ENCODE measurements around the gene RAB37.
A peak's percentile ranks its signal among the peaks of the same experiment; 100 is the strongest.

Gene RAB37

DNA sequence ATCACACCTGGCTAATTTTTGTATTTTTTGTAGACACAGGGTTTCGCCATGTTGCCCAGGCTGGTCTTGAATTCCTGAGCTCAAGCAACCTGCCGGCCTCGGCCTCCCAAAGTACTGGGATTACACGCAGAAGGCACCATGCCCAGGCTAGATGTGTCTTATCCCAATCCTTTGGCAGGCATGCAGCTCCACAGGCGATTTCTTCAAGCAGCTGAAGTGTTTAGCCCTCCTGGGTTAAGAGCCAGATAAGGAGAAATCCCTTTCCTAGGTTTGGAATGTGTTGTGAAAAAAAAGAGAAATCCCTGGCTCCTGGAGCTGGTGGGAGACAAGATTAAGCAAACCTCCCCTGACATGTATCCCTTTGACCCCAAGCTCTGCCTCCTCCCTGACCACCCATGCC is 9.3 kb downstream of the RAB37 start:
- DNase-seq, result no peak

DNA sequence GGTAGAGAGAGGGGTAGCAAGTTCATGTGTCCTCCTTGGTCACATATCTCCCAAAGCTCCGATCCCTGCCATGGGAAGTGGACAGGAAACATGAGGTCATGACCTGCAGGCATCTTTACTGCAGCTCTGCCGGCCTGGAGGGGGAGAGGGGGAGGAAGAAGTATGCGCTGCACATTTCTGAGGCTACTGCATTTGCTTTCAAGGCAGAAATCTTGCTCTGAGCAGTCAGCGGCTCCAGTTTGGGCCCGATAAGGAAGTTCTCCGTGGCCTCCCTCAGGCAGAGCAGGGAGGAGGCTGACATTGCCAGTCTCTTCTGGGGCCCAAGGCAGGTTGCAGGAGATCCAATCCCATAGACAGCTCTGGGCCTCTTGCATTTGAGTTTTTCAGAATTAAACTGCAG is 9.9 kb downstream of the RAB37 start:
- peak; percentile 45 for DNase-seq

DNA sequence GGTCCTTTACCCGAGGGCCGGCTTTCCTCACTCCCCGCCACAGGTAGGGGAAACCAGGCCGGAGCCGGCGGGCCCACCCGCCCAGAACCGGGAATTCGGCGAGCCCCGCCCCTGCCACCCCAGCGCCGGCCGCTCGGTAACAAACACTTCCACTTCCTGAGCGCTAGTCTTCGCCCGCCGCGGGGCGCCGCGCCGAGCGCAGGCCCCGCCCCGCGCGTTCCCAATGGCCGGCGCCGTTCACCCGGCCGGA is 11.1 kb downstream of the RAB37 start:
- DNase-seq, result no peak

DNA sequence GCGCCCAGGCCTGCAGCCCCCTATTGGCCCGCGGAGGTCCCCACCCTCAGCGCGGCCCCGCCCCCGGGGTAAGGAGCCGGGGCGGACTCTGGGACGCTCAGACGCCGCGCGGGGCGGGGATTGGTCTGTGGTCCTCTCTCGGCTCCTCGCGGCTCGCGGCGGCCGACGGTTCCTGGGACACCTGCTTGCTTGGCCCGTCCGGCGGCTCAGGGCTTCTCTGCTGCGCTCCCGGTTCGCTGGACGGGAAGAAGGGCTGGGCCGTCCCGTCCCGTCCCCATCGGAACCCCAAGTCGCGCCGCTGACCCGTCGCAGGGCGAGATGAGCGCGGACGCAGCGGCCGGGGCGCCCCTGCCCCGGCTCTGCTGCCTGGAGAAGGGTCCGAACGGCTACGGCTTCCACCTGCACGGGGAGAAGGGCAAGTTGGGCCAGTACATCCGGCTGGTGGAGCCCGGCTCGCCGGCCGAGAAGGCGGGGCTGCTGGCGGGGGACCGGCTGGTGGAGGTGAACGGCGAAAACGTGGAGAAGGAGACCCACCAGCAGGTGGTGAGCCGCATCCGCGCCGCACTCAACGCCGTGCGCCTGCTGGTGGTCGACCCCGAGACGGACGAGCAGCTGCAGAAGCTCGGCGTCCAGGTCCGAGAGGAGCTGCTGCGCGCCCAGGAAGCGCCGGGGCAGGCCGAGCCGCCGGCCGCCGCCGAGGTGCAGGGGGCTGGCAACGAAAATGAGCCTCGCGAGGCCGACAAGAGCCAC is 11.6 kb downstream of the RAB37 start, which contains the start of gene NHERF1:
NHERF1 (plus strand) TSS at position 100 of the 750 bp plus-strand sequence; CDS start at position 319, 219 bp downstream.
- peak; percentile 94 for DNase-seq

DNA sequence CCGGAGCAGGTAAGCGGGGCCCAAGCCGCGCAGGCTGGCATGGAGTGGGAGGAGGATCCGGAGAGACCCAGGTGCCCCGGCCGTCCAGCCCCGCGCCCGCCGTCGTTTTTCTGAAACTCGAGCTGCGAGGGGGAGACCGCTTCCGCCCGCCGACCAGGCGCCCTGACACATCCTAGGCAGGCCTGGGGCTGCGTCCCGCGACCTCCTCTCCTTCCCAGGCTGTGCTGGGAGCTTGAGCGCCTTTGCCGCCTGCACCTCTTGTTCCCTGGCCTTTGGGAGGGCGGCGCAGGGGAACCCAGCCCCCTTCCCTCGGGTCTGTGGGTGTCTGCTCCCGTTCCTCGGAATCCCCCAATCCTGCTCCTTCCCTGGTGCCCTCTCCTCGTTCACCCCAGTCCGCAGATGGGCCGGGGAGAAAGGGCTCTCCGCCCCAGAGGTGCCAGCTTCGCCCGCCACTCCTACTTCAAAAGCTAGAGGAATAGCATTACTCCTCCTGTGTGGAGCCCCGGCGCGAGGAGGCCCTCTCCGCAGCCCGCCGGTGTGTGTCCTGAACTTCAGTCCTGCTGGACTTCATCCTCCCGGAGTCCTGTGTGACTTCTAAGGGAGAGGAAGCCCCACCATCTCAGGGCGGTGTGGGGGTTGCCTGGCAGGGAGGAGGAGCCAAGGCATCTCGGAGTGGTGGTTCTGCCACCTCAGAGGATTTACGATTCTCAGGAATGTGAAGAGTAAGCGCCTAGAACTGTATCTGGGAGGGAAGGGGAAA is 12.4 kb downstream of the RAB37 start:
- peak; percentile 72 for DNase-seq

DNA sequence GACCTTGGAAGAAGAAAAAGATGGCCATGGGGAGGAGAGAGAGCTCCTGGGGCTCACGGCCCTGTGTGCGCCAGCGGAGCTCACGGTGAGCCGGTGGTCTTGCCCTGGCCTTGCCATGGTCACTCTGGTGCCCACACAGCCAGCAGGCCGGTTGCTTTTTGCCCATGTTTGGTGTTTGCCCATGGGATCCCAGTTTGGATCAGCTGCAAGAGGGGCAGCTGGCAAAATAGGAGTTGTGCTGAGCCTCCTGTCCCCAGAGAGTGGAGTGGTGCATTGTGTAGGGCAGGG is 12.9 kb downstream of the RAB37 start:
- no peak for DNase-seq

DNA sequence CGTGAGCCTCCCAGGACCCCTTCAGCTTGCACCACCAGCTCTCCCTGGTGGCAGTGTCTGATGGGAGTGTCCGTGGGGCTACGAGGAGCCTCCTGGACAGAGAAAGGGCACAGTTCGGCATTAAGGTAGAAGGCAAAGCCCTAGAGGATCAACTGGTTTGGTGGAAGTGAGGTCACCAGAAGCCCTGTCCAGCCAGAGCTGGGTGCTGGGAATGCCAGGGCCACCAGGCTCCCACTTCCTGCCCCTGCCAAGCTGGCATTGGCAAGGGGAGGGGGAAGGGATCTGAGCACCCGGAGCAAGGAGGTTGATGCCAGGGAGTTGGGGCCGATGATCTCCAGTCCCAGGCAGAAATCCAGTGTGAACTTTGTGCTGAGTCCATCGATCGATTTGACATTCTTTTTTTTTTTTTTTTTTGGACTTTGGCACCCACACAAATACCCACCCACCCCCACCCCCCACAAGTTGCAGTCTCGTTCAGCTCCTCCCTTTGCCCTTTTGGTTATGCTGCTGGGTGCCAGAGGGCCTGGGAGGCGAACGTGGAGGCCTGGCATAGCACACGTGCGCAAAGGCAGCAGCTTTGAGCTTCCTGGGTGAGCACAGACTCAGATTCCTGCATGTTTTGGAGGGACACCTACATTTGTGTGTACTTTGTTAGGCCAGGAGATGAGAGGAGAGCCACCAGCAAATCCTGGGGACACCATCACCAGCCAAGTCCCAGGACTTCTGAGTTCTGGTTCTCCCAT is 13.4 kb downstream of the RAB37 start:
- DNase-seq, result no peak

DNA sequence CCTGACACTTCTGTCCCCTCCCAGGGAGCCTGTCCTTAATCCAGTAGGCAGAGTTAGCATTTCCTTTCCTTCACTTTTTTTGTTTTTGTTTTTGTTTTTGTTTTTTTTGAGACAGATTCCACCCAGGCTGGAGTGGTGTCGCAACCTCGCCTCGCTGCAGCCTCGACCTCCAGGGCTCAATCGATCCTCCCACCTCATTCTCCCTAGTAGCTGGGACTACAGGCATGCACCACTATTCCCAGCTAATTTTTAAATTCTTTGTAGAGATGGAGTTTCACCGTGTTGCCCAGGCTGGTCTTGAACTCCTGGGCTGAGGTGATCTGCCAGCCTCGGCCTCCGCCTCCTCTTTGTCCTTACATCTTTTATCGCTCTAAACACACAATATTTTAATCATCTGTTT is 15.4 kb downstream of the RAB37 start:
- no peak for DNase-seq

DNA sequence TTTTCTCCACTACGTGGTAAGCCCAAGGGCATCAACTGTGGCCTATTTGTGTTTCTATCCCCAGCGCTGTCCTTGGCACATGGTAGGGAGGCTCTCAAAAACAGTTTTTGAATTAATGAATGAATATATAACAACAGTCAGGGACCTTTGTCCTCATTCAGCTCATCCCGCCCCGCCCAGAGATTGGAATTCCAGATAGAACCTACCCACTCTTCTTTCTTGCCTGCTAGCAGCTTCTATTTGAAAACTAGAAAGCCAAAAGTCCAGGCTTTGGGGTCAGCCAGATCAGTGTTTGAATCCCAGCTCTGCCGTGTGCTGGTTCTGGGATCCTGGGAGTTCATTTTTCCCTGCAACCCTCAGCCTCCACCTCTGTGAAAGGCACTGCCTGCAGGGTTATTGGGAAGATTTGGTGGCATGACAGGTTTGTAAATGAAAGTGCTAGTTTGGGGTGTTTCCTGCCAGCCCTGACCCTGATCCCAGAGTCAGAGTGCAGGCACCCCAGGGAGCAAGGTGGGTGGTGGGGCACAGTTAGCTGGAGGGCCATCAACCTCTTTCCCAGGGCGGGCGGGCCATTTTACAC is 15.9 kb downstream of the RAB37 start:
- no peak for DNase-seq

DNA sequence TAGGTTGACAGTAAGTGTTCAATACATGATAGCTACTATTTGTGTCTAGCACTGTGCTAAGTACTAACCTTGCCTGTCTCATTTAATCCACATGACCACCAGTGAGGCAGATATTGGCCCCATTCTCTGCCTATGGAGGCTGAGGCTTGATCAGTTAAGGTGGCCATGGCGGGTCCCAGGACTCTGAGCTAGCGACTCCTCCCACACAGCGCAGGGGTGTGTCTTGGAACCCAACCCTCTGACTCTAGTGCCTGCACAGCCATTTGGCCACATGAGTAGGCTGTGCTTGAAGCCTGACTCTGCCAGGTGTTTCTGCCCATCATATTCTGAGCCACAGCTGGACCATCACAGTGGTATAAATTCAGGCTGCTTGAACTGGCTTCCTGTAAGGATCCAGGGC is 17.8 kb downstream of the RAB37 start:
- no peak for DNase-seq

DNA sequence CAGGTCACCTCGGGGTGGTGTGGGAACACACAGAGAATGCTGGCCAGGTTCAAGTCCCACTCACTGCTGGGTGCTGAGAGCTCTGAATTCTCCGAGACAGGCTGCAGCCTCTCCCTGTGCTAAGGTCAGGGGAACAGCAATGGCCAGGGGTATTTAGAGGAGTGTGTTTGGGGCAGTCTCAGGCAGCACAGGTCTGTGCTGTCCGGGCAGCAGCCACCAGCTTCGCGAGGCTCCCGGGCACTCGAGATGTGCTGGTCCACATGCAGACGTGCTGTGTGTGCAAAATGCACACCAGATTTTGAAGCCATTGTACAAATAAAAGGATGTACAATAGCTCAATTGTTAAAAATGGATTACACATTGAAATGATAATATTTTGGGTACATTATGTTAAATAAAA is 18.5 kb downstream of the RAB37 start:
- no peak for DNase-seq

DNA sequence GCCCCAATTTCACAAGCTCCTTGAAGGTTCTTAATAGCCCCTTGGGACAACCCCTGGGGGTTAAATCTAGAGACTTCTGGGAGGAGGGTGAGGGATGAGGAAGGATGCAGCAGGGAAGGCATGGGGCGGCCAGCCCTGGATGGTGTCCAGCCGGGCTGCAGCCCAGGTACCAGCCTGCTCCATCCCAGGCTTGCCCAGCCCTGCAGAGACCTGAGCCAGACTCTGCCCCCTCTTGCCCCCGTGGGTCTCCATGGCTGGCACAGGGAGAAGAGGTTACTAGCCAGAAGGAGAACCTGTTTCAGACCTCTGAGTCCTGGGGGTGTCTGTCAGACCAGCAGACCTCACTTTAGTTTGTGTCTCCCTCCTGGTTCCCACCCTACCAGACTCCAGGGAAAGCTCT is 19.8 kb downstream of the RAB37 start:
- DNase-seq, result no peak

DNA sequence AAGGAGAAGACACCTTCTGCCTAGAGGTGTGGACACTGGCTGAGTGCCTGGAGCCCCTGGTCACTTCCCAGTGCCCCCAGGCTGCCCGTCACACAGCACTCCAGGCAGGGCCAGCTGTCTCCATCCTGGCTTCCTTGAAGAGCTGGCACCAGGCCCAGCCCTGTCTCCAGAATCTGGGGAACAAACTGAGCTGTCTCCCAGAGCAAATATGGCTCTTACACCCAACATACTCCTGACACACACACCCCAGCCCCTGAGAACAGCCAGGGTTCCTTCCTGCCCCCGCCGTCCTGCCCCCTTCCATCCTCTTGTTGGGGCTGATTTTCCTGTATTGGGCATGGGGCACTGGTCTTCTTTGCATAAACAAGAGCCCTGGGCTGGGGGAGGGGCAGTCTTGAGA is 20.4 kb downstream of the RAB37 start:
- DNase-seq, result peak; percentile 41

DNA sequence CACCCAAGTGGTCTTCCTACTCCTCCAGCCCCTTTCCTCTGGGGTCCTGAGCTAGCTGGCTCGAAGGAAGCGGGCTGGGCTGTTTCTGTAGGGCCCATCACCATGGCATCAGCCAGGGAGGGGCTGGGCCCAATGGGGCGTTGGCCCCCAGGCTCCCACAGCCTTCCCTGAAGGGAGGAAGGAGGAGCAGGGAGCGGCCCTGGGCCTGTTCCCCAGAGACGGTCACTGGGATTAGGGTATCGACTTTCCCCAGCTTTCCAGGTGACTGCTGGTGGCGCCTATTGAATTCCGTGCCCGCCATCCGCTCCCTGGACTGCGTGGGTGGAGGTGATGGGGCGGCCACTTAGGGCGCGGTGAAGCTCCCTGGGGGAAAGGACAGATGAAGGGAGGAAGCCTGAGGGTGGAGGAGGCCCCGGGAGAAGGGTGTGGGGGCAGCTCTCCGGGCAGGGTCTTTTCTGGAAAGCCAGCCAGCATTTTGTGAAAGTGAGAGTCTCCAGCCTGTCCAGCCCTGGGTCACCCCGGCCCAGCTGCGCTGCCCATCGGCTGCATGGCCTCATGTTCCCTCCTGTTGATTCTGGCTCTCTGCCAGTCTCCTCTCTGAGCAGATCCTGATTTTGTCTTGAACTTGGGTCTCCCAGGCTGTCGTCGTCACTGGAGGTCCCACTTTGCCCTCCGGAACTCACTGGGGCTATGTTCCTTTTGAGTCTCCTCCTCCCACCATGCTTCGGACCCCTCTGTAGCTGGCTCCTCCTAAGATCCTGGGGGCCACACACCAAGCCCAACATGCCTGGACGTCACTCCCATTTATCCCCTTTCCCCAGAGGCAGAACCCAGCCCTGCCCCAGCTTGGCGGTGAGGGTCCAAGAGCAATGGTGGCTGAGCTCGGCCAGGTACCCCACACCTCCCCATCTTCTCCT is 21.1 kb downstream of the RAB37 start:
- no peak for DNase-seq

DNA sequence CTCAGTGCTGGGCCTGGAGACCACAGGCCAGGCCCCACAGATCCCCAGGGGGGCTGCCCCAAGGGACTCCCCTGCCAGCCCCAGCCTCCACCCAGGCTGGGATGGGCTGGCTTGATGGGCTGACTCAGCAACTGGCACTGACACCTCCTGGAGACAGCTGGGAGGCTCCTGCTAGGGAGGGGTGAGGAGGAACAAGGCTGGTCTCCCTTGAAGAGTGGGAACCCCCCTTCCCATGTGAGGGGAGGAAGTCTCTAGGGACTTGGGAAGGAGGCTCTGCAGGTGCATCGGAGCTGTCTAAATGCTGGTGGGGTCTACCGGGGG is 21.8 kb downstream of the RAB37 start:
- peak; percentile 30 for DNase-seq

DNA sequence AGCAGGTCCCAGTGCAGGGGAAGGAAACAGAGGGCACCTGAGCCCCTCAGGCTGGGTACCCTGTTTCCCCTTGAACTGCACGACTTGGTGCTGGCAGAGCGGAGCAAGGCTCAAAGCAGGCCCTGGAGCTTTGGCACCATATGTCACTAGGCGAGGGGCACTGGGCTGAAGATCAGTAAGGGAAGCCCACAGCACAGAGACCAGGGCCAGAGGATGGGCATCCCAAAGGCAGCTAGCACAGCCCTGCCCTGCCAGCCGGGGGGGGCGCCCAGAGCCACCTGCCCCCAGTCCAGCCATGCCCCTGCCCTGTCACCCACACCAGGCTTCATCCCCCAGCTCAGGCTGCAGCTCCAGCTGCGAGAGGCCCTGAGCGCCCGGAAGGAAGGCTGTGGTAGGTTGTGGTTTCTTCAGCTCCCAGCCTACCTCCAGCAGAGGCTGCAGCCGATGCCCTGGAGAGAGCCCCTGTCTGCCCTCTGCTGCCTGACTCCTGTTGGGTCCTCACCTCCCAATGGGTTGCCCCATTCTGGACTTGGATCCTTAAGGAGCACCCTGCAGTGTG is 22.3 kb downstream of the RAB37 start:
- DNase-seq, result no peak

DNA sequence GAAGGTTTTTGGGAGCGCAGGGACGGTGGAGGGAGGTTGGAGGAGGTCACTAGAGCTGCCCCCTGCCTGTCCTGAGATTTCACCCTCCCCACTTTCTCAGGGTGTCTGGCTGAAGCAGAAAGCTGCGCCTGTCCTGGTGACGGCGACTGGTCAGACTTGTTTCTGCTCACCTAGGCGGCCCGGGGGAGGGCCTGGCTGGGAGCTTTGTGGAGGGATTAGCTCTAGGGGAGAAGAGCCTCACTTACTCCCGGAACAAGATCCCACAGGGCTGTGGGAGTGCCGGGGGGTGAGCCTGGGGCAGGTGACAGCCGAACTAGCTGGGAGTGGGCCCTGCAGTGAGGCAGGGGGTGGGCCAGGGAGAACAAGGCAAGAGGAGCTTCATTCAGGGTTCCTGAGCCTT is 22.9 kb downstream of the RAB37 start:
- DNase-seq, result no peak

DNA sequence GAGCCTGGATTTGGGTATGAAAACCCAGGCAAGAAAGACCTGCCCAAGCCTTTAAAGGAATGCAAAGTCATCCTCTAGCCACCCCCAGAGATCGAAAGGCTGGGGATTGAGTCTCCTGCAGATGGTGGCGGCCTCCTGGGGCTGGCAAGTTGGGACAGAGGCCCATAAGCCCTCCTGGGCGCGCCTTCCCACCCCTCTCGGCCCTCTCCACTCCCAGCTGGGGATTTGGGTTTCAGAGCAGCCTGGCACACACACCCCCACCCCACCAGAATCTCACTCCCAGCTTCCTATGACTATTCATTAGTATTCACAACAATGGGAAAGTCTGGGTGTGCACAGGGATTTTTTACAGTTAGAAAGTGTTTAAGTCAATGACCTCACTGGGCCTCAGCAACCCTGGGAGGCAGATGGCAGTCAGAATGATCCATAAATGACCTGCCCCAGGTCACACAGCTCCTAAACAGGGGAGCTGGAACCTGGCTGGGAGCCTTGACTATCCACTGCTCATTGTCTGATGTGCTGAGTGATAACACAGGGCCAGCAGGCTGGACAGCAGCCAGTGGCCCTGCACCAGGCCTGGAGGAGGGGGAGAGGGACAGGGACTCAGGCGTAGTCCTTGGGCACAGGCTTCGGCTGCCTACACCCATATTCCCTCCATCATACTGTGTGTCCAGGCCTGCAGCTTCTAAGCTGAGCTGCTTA is 23.5 kb downstream of the RAB37 start:
- DNase-seq, result no peak

DNA sequence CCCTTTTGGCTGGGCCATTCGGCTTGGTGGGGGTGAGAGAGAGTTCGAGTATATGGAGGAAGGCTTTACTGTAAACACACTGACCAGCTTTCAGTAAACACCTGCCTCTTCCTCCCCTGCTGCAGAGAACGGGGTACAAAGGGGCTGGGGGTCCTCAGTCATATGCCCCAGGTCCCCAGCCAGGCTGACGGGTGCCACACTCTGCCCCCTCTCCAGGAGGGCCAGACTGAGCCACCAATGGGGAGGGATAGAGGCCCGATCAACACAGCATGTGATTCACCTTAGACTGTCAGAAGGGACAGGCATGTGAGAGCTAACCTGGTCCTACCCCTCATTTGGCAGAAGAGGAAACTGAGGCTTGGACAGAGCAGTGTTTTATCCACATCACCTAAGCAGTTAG is 24.4 kb downstream of the RAB37 start:
- no peak for DNase-seq

DNA sequence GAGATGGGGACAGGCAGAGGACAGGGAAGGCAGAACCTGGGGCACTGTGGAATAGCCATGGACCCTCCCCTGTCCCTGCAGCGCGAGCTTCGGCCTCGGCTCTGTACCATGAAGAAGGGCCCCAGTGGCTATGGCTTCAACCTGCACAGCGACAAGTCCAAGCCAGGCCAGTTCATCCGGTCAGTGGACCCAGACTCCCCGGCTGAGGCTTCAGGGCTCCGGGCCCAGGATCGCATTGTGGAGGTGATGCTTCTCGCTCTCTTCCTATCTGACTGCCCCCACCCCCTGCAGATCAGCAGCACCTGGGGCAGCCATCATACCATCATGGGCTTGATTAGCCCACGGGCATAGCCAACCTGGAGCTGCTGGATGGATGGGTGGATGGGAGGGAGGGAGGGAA is 24.9 kb downstream of the RAB37 start:
- DNase-seq, result no peak

DNA sequence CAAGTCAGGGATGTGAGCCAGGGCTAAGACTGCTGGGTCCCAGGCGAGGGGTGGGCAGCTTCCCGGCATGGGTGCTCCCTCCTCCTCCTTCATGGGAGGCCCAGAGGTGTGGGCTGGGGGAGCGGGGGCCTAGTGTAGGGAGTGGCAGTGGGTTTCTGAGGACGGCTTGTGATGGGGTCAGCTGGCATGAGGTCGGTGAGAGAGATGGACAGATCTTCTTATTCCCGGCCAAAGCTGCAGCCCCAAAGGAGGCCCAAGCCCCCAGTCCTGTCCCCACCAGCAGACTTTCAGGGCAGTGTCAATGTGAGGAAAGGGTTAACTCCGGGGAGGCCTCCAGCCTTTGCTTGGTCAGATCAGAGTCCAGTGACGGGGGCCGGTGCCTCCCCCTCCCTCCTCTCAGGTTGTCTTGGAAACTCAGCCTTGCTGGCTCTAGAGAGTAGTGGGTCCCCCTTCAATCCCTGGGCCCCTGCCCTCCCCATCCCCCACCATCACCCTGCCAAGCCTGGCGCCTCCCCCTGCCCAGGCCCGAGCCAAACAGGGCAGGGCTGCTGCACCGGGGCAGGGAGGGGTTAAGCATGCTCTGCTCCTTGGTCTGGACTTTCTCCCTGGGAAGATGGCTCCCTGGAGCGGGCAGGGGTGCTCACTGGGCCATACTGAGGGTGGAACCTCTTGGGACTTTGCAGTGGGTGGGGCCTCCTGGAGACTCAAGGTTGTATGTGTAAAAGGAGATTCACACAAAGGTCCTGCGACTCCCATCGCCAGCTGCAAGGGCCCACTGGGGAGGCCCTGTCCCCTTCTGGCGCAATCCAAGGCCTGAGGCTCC is 26.7 kb downstream of the RAB37 start:
- no peak for DNase-seq

All from EL (cell line).